EH (cell line): ENCODE results near the gene SNF8.

Experiments
- DNase-seq: peaks from one replicate; pipeline ENCODE4 v3.0.0-alpha.2; 2015; ENCODE audit warnings: low read depth

SNF8 gene

GRCh38 chr17:48929812-48930165 lies 14.9 kb downstream of the SNF8 start:
- no peak for DNase-seq

GRCh38 chr17:48928876-48929811 lies 15.5 kb downstream of the SNF8 start:
- DNase-seq = peak; percentile 32

- DNase-seq = no peak
Measured at GRCh38 chr17:48927978-48928745, 16.5 kb downstream of the SNF8 start.

GRCh38 chr17:48925991-48926342 lies 18.7 kb downstream of the SNF8 start:
- DNase-seq = no peak

GRCh38 chr17:48925251-48925990 lies 19.2 kb downstream of the SNF8 start:
- DNase-seq = no peak

GRCh38 chr17:48915459-48916282 lies 29.0 kb downstream of the SNF8 start:
- DNase-seq = peak; percentile 91

- DNase-seq = no peak
Measured at GRCh38 chr17:48912476-48912875, 32.2 kb downstream of the SNF8 start.

- no peak for DNase-seq
Measured at GRCh38 chr17:48910370-48910769, 34.3 kb downstream of the SNF8 start.

- DNase-seq = no peak
Measured at GRCh38 chr17:48909783-48910182, 34.9 kb downstream of the SNF8 start.

- DNase-seq = peak; percentile 89
Measured at GRCh38 chr17:48908853-48909394, 35.7 kb downstream of the SNF8 start.

- DNase-seq = peak; percentile 94
Measured at GRCh38 chr17:48908047-48908843, 36.4 kb downstream of the SNF8 start, which contains the start of gene UBE2Z. Gene UBE2Z, plus strand, starts transcription at chr17:48908407. Its CDS starts 97 bp downstream, at chr17:48908504.

GRCh38 chr17:48907713-48908046 lies 37.0 kb downstream of the SNF8 start:
- DNase-seq = peak; percentile 57

- no peak for DNase-seq
Measured at GRCh38 chr17:48905987-48906515, 38.6 kb downstream of the SNF8 start.

GRCh38 chr17:48904428-48904827 lies 40.2 kb downstream of the SNF8 start:
- no peak for DNase-seq

- DNase-seq = no peak
Measured at GRCh38 chr17:48903401-48903800, 41.2 kb downstream of the SNF8 start.

GRCh38 chr17:48901241-48901640 lies 43.4 kb downstream of the SNF8 start:
- no peak for DNase-seq

GRCh38 chr17:48894886-48895285 lies 49.8 kb downstream of the SNF8 start:
- DNase-seq = no peak

- no peak for DNase-seq
Measured at GRCh38 chr17:48893646-48894508, 50.8 kb downstream of the SNF8 start.

- DNase-seq = no peak
Measured at GRCh38 chr17:48892940-48893645, 51.5 kb downstream of the SNF8 start.
